Lung (tissue), 12 donors: ENCODE data around the gene FES. TPM values are rescaled to one million over a fixed set of nuclear protein-coding genes. Genes with fewer than 3 reads are reported as not detected.

ENCODE experiments used
- ATAC-seq: fragments of 200-7000 bp; cut with Tn5 transposase; one replicate; pipeline ENCODE4 v1.9.1; 2020; ENCODE audit warnings: moderate number of reproducible peaks; ENCODE audit not compliant: insufficient read depth, low FRiP score
- DNase-seq, 3 donors: peaks; one replicate each; pipeline ENCODE4 v3.0.0-alpha.2; 2013 to 2017
- H3K27ac ChIP-seq, 2 donors: one replicate each; pipeline ENCODE4 v1.5.1; 2013; ENCODE audit warnings: mild to moderate bottlenecking in 2 of 2, moderate library complexity in 2 of 2, control low read depth in 1 of 2, inconsistent platforms in 1 of 2, low read depth in 1 of 2, low read length in 1 of 2
- H3K27me3 ChIP-seq, 3 donors: one replicate each; pipeline ENCODE4 v1.5.1; 2013; ENCODE audit warnings: low read length in 2 of 3; ENCODE audit not compliant: control insufficient read depth in 3 of 3, insufficient read depth in 3 of 3
- H3K36me3 ChIP-seq, 4 donors: one replicate each; pipeline ENCODE4 v1.5.1; 2013; ENCODE audit warnings: low read length in 4 of 4, mild to moderate bottlenecking in 1 of 4, moderate library complexity in 1 of 4; ENCODE audit not compliant: control insufficient read depth in 4 of 4, insufficient read depth in 4 of 4
- H3K4me1 ChIP-seq, 5 donors: one replicate each; pipeline ENCODE4 v1.5.1; 2013; ENCODE audit warnings: low read length in 5 of 5, mild to moderate bottlenecking in 2 of 5, moderate library complexity in 1 of 5; ENCODE audit not compliant: control insufficient read depth in 5 of 5, insufficient read depth in 5 of 5
- H3K4me3 ChIP-seq: one replicate; pipeline ENCODE4 v1.5.1; 2013; ENCODE audit warnings: mild to moderate bottlenecking, control low read depth, moderate library complexity
- H3K9ac ChIP-seq, 2 donors: one replicate each; pipeline ENCODE4 v1.5.1; 2013; ENCODE audit warnings: low read length in 2 of 2, control low read depth in 1 of 2; ENCODE audit not compliant: insufficient read depth in 1 of 2
- H3K9me3 ChIP-seq, 4 donors: one replicate each; pipeline ENCODE4 v1.5.1; 2013; ENCODE audit warnings: low read length in 3 of 4, mild to moderate bottlenecking in 1 of 4, moderate library complexity in 1 of 4; ENCODE audit not compliant: control insufficient read depth in 4 of 4, insufficient read depth in 3 of 4
- WGBS, 2 donors: extraction: QIAGEN DNeasy Blood & Tissue Kit; methylation state at CpG; one replicate each; pipeline ENCODE4 v1.1.7; 2013; 5-methylcytosine and 5-hydroxymethylcytosine counted together
- polyA plus RNA-seq, 2 donors: library from polyadenylated mRNA; stranded (reverse); fragments of 200-250 nt; gene quantifications; one replicate each; pipeline ENCODE4 v1.2.1, GENCODE V29; 2013
- total RNA-seq, 2 donors: library from RNA; depleted of rRNA in 1 of 2; stranded (reverse); fragments of >200 nt in 1 of 2; gene quantifications; one replicate each; pipeline ENCODE4 v1.2.1, GENCODE V29; 2014 to 2021
- TF ChIP-seq, protein P1 (sequence below): IDR thresholded peaks from 2 replicates; pipeline ENCODE4 v1.5.1; 2012; ENCODE audit warnings: mild to moderate bottlenecking; ENCODE audit errors: control extremely low read depth, extremely low read depth
- donor health status: control.
- donor health status: control.
- donor health status: Bipolar disorder and iron deficiency.
- donor health status: healthy.
- donor health status: DM: yes; HTN: yes; CAD: no.

FES gene
- total and polyA plus RNA-seq, 4 donors = 25.7 to 104 (median 55.5) TPM

DNA sequence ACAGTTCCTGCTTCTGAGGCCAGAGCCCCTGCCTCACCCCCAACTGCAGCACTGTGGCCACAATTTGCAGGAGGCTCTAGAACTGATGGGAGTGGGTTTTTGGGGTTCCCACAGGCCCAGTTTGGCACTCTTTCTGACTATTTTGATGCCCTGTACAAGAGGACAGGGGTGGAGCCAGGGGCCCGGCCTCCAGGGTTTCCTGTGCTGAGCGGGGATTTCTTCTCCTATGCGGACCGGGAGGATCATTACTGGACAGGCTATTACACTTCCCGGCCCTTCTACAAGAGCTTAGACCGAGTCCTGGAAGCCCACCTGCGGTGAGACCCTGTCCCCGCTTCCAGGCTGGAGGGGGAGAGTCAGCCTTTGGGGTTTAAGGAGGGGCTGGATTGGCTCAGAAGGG lies 25.7 kb downstream of the FES start:
- TF ChIP-seq, protein P1, sequence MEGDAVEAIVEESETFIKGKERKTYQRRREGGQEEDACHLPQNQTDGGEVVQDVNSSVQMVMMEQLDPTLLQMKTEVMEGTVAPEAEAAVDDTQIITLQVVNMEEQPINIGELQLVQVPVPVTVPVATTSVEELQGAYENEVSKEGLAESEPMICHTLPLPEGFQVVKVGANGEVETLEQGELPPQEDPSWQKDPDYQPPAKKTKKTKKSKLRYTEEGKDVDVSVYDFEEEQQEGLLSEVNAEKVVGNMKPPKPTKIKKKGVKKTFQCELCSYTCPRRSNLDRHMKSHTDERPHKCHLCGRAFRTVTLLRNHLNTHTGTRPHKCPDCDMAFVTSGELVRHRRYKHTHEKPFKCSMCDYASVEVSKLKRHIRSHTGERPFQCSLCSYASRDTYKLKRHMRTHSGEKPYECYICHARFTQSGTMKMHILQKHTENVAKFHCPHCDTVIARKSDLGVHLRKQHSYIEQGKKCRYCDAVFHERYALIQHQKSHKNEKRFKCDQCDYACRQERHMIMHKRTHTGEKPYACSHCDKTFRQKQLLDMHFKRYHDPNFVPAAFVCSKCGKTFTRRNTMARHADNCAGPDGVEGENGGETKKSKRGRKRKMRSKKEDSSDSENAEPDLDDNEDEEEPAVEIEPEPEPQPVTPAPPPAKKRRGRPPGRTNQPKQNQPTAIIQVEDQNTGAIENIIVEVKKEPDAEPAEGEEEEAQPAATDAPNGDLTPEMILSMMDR = no peak
- peaks cover 26 to 82% (median 36%) of the 10 kb centered on the region in 4 donors for H3K36me3 ChIP-seq
- no peak overlapping the region for H3K27ac ChIP-seq
- no peak for ATAC-seq
- H3K4me3 ChIP-seq = no peak overlapping the region
- DNase-seq = no peak
- H3K27me3 ChIP-seq = no peaks in the 10 kb centered on the region
- no peaks in the 10 kb centered on the region for H3K9me3 ChIP-seq
- no peaks in the 10 kb centered on the region for H3K4me1 ChIP-seq
- 94 to 97% methylated on average over 8 of the region's 8 CpGs for WGBS, 2 donors
- no peak overlapping the region for H3K9ac ChIP-seq

DNA sequence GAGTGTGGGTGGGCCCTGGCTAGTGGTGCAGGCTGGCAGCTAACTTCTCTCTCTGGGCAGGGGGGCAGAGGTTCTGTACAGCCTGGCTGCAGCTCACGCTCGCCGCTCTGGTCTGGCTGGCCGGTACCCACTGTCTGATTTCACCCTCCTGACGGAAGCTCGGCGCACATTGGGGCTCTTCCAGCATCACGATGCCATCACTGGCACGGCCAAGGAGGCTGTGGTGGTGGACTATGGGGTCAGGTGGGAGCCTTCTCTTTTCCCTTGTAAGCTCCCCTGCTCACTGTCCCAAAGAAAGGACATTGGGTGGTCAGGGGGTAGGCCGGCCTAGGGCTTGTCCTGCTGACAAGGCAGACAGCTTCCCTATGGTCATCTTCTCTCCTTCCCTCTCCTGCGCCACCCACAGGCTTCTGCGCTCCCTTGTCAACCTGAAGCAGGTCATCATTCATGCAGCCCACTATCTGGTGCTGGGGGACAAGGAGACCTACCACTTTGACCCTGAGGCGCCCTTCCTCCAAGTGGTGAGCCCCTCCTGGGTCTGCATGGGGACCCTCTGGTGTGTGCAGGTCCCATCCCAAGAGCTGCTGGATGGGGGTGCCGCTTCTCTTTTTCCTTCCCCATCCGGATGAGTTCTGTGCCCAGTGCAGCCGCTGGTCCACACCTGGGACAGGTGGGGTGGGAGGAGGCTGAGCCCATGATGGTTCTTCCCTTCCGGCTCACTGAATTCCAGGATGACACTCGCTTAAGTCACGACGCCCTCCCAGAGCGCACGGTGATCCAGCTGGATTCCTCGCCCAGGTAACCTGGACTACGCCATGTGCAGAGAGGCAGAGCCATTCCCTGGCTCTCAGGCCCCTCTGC lies 26.4 kb downstream of the FES start:
- Histone ChIP-seq H3K27me3 (no peaks in the 10 kb centered on the region), H3K4me3 (no peak overlapping the region), H3K4me1 (no peaks in the 10 kb centered on the region), H3K27ac (no peak overlapping the region), H3K9me3 (no peaks in the 10 kb centered on the region), H3K9ac (no peak overlapping the region), H3K36me3 (peaks cover 22 to 80% (median 38%) of the 10 kb centered on the region in 4 donors)
- TF ChIP-seq, protein P1 = no peak
- ATAC-seq = no peak
- 95 to 96% methylated on average over 24 of the region's 24 CpGs for WGBS, 2 donors
- DNase-seq = no peak

DNA sequence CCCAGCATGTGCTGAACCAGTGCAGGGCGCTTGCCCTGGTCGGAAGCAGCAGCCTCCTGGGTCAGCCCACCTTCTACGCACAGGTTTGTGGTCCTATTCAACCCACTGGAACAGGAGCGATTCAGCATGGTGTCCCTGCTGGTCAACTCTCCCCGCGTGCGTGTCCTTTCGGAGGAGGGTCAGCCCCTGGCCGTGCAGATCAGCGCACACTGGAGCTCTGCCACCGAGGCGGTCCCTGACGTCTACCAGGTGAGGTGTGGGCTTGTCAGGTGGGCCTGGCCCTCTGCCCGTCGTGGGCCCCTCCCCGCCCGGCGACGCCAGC lies 27.0 kb downstream of the FES start:
- Histone ChIP-seq H3K4me3 (no peak overlapping the region), H3K9ac (no peak overlapping the region), H3K27ac (no peak overlapping the region), H3K36me3 (peaks cover 19 to 80% (median 37%) of the 10 kb centered on the region in 4 donors), H3K27me3 (no peaks in the 10 kb centered on the region), H3K4me1 (no peaks in the 10 kb centered on the region), H3K9me3 (no peaks in the 10 kb centered on the region)
- WGBS, 2 donors = 90 to 92% methylated on average over 19 of the region's 19 CpGs
- TF ChIP-seq, protein P1 = no peak
- ATAC-seq (no peak), DNase-seq (no peak)
